Esophagus muscularis mucosa (tissue), 3 donors: ENCODE data around the gene DEPDC1B.

ENCODE experiments used
- CTCF ChIP-seq, 3 experiments: fragments of 200-600 bp in 2 of 3; fragments of 450-650 bp in 1 of 3; sonication (generic) in 2 of 3; IDR thresholded peaks; one replicate each; pipeline ENCODE4 v1.5.1; 2017 to 2019; ENCODE audit warnings: antibody characterized with exemption in 3 of 3, mild to moderate bottlenecking in 2 of 3, moderate library complexity in 1 of 3
- EP300 ChIP-seq: sonication (generic); formaldehyde crosslinking; IDR thresholded peaks from one replicate; pipeline ENCODE4 v1.6.1; 2017; ENCODE audit warnings: antibody characterized with exemption

- no peak for TF ChIP-seq CTCF (IDR thresholded peaks at IDR 0.05)
- no peak for TF ChIP-seq EP300
Measured at GRCh38 chr5:60738933-60739332, 39.0 kb upstream of the DEPDC1B start.
